NCI-H1436 (cell line): ENCODE results near the gene KIZ.
"Not testable (repeated sequence)": the region's sequence is repeated elsewhere in the genome, so short reads cannot be mapped to it uniquely, and the experiment has no call there.

Source experiments
- DNase-seq: peaks from one replicate; lab custom pipeline; 2025; lab: John Stamatoyannopoulos, UW

KIZ gene

DNA sequence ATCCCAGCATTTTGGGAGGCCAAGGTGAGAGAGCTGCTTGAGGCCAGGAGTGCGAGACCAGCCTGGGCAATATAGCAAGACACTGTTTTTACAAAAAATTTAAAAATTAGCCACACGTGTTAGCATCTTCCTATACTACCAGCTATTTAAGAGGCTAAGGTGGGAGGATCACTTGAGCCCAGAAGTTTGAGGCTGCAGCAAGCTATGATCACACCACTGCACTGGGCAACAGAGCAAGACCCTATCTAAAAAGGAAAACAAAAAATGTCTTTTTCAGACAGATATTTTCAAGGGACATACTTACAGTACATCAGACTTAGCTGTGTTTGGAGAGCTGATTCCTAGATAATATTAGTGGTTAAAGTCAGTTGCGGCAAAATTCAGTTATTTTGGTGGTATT is 104.3 kb downstream of the KIZ start:
- DNase-seq, result no peak

DNA sequence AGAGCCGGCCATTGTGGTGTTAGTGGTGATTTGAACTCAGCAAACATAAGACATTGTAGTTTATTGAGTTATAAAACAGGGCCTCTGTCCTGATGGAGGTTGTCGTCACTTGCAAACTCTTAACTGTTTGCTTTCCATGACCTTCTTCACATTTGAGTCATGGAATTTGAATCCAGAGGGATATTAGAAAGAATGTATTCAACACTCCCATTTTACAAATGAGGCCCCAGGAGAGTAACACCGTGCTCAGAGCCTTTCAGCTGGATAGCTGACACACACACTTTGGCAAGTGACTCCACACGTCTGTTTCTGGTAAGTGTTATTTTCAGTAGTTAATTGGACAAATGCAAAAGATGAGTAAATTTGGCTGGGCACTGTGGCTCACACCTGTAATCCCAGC is 104.8 kb downstream of the KIZ start:
- DNase-seq, result no peak

DNA sequence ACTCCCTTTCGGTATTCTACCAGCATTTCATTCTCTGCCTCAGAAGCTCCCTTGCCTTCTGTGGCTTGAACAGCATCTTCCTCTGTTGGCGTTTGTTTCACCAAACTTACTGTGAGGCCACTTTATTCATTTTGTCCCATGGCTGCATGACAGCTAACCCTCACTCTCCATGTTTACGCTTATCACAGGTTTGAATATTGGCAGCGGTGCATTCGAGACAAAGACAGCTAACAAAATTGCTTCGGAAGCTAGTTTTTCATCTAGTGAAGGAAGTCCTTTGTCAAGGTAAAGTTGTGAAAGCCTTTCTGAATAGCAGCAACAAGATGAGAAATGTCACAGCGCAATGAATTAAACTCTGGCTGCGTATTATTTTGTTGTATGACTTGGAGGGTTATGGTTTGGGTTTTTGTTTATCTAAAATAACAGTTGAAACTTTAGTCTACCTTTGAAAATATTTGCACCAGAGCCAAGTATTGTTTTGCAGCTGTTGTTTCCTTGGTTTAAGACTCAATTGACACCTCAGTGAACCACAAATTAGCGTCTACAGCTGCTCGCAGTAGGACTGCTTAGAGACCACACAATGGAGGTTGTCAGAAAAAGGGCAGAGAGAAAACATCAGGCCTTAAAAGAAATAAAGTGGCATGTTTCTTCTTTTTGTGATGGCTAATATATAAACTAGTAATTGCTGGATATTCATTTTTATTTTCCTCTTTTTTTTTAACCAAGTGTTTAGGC is 106.8 kb downstream of the KIZ start:
- no peak for DNase-seq

DNA sequence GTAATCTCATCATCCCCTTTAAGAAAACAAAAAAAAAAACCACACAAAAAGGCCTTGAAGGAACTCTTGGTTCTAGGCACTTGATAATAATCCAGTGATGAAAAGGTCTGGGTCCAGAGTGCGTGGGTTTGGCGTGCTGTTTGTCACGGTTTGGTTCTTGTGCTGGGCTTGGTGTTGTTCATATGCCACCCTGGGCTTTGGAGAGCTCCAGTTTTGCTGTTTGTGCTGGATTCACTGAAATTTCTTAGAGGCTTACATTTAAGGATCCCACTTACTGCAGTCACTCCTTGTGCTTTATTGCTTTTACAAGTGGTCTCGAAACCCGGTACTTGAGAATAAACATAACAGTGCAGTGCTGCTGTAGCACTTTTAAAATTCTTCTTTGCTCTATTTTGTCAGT is 108.4 kb downstream of the KIZ start:
- no peak for DNase-seq

DNA sequence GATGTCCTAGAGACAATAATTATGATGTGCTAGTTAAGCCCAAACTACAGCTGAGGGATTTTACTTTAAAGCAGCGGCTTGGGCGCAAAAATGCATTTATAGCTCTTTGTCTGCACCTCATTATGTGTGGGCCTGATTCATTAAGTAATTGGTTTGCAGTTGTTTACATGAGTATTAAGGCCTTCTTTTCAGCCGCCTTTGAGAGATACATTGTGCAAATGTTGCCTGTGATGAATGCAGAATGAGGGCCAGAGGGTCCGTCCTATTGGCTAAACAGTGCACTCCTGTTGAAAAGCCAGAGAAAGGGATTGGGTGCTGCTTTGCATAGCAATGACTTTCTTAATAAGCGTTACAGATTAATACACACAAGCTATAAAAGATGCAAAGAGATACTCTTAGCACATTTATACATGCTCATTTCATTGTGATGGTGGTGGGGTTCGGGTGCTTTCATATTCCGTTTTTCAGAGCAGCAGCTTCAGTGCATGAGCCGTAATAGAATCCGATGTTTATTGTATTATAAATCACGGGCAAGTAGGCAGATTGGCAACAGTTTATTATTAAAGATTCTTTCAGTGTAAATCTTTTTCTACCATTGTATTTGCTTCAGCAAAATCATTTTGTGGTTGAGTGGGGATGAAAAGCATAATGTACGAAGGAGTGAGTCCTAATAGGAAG is 109.1 kb downstream of the KIZ start:
- DNase-seq, result peak; percentile 22

DNA sequence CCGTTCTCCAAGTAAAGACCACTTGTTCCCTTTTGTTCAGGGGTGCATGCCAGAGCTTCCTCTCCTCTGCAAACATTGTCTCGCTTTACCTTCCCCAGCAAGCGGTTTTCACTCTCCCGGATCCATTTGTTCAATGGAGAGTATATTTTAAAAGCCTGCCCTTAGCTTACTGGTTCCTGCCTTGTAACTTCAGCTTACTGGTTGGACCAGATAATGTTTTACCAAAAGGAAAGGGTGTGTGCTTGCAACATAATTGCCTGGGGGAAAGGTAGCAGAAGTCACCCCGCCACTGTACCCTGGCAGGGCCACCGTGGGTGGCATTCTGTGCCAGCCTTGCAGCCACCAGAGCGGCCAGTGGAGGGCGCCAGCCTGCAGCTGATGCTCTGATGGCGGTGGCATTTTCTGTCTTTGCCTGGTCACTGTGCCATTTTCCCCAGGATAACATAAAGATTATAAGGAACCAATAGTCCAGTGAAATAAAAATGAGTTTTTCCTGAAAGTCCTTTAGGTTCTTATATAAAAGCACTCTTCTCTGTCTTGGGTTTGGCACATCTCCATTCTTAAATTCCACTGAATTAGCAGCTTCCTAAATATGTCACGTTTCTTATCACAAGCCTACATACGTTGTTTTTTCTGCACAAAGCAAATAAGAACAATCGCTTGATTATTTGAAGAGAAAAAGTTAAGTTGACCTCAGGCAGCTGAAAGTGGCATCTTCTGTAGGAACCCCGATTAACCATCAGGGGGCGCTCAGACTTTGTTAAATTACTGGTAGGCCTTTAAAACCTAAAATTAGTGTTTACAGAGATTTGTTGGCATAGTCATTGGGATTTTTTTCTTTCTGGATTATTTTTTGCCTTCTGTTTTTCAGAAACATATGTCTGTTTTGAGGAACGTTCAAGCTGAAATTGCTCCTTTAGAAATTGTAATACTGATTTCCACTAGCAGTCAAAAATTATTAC is 109.9 kb downstream of the KIZ start:
- DNase-seq, result peak; percentile 63

DNA sequence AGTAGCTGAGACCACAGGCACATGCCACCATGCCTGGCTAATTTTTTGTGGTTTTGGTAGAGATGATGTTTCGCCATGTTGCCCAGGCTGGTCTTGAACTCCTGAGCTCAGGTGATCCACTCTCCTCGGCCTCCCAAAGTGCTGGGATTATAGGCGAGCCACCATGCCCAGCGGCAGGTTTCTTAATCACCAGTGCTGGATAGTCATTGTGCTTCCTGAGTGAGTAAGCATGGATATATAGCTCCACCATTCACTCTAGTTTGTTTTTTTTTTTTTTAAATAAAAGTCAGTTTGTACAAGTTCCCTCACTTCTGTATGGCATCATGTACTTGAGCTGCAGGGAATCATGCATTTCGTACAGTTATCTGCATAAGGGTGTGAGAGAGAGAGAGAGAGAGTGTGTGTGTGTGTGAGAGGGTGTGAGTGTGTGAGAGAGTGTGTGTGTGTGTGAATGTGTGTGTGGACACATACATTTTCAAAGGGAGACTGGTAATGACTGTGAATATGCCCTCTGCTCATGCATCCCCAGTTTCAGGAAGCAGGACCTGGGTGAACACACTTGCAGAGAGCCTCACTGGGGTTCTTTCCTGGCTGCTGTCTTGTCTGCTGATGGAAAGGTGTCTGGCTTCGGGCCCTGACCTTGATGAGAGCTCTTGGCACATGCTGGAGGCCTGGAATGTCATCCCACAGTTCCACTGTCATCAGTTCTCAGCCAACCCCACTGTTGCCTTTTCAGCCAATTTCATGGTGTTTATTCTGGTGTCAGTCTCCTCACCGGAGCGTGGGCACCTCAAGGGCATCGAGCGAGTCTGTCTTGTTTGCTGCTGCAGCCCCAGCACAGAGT is 112.3 kb downstream of the KIZ start:
- DNase-seq, result no peak

DNA sequence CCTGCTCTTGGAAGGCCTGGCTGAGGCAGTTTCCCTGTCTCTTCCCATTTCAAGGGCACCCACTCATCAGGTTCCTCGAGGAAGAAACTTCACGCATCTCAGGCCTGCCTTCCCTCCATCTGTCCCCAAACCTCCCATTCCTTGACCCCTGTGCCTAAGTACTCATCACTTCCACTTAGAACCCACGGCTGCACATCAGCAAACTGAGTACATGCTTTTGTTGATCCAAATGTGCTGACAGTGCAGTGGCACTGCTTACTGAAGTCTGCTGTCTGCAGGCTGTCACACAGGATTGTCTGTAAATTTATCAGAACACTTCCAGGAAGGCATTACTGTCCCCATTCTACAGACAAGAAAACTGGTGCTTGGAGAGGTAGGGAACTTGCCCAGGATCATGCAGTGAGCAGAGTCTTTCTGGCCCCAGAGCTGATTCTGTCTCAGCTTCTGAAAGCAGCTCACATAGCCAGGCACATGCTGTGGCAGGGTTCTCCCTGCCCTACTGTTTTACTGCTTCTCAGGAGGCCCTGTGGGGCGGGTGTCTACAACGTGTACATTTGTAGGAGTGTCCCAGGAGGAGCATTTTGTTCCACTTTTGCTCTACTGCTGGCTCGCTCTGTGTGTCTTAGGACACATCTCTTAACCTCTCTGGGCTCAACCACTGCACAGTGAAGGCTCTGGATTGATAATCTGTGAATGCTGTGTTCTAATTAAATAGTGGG is 113.1 kb downstream of the KIZ start:
- DNase-seq, result no peak

DNA sequence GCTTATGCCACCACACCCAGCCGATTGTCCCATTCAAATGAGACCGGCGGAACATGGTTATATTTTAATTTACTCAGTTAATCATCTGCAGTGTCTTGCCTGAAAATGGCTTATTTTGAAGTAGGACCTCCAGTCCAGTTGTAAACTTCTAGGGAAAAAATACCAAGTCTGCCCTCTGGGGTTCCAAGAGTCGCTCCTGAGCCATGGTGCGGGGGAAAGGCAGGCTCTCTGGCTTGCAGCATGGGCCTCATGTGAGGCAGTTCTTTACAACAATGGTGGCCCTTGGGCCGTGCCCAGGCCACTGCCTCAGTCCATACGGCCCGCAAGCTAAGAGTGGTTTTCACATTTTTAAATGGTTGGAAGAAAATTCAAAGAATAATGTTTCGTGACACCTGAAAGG is 114.5 kb downstream of the KIZ start:
- no peak for DNase-seq

DNA sequence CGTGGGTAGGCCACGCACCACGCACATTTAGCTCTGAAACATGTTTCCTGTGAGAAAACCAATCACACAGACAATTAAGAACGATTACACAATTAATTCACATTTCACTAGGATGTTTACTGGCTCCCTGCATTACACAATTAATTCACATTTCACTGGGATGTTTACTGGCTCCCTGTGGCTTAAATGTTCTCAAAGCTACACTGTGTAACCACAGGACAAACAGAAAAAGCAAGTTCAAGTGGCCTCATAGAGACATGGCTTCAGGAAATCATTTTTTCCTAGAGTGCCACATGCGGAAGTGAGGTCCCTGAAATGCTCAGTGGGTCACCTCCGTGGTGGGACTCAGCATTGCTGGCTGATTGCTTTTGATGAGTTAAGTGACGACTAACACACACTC is 115.5 kb downstream of the KIZ start:
- DNase-seq, result no peak

DNA sequence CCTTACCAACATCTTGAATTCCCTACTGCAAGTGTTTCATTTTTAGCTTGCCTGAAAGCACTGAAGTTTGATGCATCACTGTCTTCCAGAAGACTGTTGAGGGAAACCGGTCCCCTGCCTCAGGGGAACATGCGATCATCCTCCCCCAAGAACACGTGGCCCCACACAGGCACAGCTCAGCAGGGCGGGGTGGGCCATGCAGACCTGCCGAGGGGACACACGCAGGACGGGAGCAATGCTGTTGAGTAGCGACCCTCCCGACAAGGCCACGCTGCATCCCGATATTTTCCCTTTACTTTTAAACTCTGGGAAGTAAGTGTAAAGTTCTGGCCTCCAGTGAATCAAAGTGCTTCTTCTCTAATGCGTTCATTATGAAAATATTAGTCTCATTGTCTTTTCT is 117.9 kb downstream of the KIZ start:
- no peak for DNase-seq

DNA sequence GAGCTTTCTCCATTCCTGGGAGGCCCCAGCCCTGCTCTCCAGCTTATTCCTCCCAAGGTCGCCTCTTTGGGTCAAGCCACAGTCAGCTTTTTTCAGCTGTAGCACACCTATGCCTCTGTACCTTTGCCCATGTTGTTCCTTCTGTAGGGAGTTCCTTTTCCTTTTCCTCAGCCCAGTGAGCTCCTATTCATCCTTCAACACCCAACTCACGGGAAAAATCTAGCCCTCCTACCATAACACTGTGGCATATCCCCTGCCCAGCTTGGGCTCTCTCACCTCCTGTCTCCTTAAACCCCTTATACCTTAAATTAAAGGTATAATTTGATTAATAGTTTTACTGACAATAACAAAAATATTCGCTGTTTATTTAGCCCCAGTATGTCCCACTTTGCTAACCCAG is 118.9 kb downstream of the KIZ start:
- no peak for DNase-seq

DNA sequence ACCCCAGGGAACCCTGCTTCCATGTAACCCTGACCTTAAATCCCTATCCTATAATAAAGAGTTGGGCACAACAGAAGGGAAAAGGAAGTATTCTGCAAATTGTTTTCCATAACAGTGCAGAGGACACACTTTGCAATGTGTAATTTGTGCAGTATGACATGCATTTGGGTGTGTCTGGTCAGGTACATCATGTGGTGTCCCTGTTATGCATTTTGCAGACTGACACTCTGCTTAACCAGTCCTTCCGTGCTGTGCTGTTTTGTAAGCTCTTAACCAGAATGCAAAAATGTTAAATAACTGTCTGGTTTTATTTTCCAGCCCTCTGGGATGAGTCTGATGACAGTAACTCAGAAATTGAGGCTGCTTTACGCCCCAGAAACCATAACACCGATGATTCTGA is 120.3 kb downstream of the KIZ start:
- no peak for DNase-seq

DNA sequence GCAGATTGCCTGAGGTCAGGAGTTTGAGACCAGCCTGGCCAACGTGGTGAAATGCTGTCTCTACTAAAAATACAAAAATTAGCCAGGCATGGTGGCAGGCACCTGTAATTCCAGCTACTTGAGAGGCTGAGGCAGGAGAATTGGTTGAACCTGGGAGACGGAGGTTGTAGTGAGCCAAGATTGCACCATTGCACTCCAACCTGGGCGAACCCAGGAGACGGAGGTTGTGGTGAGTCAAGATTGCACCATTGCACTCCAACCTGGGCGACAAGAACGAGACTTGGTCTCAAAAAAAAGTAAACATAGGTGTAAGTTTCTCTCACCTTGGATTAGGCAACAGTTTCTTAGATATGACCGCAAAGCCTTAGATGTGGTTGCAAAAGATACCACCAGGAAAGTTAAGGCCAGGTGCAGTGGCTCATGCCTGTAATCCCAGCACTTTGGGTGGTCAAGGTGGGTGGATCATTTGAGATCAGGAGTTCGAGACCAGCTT is 121.8 kb downstream of the KIZ start:
- not testable (repeated sequence) for DNase-seq

DNA sequence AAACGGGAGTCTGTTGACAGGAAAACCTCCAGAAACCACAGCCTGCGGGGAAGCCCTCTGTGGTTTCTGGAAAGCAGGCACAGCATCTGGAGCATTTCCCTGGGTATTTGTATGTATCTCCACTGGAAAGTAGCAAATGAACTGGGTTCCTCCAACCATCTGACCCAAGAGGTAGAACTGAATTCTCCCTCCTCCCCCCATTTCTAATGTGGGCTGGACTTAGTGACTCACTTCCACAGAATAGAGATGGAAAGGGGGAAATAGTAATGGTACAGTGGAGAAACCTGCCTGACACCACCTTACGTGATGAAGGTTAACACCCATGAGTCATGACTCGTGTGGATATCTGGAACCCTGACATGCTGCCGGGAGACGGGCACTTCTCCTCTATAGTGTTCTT is 125.4 kb downstream of the KIZ start:
- DNase-seq, result no peak

DNA sequence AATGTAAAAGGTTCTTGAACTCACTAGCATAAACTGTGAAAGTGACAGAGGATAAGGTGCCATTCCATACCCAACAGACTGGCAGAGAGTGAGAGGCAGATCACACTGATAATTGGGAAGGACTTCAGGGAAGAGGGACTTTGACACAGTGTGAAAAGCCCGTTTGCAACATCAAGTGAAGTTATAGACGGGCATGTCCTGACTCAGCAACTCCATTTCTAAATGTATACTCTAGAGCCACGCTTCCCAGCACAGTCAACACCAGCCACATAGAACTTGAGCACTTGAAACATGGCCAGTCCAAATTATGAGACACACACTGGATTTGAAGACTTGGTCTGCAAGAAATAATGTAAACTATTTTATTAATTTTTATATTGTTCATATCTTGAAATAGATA is 131.3 kb downstream of the KIZ start:
- no peak for DNase-seq

DNA sequence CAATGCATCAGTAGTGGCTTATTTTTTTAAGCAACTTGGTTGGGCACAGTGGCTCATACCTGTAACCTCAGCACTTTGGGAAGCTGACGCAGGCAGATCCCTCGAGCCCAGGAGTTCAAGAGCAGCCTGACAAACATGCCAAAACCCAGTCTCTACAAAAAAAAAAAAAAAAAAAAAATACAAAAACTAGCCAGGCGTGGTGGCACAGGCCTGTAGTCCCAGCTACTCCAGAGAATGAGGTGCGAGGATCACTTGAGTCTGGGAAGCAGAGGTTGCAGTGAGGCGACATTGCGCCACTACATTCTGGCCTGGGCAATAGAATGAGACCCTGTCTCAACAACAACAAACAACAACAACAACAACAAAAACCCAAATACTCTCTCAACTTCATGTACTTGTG is 132.5 kb downstream of the KIZ start:
- no peak for DNase-seq

DNA sequence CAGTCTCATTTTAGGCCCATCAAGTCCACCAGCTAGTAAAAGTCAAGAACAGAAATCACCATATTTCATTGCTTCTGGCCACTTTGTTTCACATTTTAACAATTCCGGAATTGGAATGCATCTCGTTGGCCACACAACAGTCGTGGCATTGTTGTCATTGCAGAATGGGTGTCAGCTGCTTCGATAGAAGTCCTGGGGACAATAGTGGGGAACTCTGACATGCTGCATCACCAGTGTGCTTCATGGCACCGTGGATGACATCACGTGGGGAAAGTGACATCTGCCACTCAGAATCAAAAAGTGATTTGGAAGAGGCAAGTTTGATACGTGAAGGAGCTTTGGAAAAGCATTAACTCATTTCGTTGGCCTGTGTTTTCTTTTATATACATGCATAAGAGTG is 133.5 kb downstream of the KIZ start:
- no peak for DNase-seq

DNA sequence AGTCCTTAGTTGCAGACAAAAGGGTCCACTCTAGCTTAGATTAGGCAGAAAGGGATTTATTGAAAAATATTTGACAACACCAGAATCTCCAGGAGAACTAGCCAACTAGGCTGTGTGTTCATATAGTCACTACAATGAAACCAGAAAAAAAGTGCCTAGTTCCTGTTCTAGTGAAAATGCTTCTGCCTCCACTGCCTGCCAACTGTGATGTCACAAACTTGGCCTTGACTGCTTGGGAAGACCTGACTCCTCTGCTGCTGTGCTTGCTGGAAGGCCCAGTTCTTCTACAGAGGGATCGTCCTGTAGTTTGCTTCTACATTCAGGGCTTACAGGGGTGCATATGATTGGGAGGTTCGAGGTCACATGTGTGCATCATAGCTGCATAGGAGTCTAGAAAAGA is 136.9 kb downstream of the KIZ start:
- DNase-seq, result no peak

DNA sequence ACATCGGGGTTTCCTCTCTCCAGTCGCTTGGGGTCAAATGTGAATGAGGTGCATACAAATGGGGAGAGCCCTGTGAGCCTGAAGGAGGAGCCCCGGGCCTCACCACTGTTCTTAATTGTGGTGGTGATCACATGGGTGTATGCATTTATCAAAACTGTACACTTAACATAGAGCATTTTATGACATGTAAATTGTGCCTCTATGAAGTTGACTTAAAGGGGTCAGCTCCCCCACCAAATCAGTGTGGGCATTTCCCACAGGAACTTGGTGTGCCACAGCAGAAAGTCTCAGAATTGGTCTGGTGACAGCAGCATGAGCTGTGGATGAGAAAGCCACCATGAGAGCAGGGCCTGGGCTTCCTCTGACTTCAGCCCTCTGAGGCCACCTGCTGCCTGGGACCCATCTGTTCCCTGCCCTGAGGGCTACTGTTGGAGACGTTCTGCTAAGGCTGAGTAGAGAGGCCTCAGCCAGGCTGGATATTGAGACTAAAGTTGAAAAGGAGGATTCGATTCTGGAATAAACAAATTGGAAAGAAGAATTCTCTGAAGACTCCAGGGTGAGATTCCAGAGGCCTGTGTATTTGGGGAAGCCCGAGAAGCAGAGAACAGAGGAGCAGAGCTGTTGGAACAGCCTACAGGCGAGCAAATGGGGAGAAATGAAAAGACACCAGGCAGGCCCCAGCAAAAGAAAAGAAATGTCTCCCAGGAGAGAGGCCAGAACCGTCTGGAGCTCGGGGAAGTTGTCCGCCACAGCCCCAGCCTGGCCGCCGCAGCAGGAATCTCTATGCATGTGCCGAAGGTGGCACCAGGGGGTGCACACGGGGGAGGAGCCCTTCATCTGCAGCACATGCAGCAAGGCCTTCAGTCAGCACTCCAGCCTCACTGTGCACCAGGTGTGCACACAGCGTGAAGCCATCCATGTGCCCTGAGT is 139.6 kb downstream of the KIZ start:
- DNase-seq, result no peak
